ENCODE results near the gene C1GALT1.

Gene C1GALT1

GRCh38 chr7:7180725-7181449 lies 1.5 kb upstream of the C1GALT1 start:
- peak overlapping the region in 1 of 2 donors; percentile 98 for H3K27ac ChIP-seq
- DNase-seq (ENCODE audit: low spot score): no peak
- no peak for TF ChIP-seq CTCF (IDR thresholded peaks at IDR 0.05)
- H3K4me3 ChIP-seq: peak overlapping the region; percentile 98

DNA sequence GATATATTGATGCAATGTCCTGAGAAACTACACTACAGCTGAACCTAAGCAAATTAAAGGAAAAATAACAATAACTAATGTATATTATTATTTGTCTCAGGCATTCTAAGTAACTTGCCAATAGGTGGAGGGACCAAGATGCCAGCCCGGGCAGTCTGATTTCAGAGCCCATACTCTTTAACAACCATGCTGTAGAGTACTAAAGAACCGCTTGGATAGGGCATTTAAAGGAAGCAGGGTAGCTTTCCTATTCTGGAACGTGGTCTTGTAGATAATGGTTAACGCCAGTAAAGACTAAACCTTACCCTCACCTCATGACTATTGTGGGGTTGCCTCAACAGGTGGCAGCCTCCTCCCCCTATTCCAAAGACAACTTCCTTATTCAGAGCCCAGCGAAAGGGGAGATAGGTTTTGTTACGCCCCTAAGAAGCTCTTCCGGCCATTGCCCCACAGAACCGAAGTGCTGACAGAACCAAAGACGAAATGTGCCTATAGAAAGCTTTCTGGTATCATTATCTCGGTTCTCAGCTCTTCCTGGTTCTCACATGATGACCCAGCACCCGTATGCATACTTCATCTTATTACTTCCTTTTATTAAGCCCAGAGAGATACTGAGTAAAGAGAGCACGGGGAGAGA lies 707 bp upstream of the C1GALT1 start:
- no peak for TF ChIP-seq CTCF (IDR thresholded peaks at IDR 0.05)
- no peak for DNase-seq (ENCODE audit: low spot score)
- Histone ChIP-seq H3K4me3 (peak overlapping the region; percentile 98), H3K27ac (peak overlapping the region; percentile 86 to 98)

DNA sequence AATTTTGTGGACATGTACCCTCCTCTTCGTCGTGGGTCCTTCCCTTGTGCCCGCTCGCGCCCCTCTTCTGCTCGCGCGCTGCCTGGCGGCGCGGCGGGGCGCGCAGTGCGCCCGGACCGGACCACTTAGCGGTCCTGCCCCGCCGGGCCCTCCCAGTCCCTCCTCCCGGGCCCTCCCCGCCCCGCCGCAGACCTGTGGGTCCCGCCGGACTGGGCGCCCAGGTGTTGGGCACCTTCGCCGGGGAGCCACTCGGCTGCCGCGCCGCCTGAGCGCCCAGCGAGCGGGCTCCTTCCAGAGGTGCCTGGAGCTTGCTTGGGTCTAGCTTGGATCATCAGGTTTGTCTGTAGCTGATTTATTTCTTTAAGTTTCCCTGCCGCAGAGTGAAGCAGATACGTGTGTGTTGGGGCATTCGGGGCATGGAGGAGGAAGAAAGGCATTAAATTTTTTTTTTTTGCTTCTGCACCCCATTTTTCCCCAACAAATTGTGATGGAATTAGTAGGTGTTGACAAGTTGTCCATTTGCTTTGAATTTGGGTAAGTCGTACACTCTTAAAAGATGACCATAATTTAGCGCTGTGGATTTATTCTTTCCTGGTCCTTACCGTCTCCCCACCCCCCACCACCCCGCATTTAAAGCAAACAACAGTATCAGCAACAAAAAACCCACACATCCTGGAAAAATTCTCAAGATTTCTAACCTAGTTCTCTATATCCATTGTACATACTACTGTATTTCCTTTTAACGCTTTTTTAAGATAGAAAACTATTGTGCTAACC lies 905 bp downstream of the C1GALT1 start:
- peak overlapping the region; percentile 86 to 98 for H3K27ac ChIP-seq
- no peak for DNase-seq (ENCODE audit: low spot score)

DNA sequence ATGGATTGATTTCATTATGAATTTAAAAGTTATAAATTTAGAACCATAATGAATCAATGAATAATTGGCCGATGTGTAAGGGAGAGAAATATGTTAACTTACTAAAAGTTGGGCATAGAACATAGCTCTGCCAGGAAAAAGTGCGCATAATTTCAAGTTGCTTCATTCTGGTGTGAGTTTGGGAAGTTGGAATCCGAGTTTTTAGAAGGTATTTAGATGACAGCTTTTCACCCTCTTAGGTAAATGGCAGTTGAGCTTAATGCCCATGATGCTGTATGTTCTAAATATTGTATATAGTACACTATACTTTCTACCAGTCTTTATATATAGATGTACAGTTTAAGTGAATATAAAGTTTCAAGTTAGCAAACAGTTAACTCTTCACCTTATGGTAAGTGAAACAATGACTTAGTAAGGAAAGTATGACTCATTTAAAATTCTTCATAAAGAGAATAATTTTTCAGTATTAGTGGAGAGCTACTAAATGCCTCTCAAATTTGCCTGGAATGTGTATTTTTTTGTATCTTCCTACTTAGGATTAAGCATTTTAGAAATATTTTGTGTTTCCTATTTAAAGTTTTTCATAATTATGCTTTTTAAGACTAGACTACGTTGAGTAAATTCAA lies 1.6 kb downstream of the C1GALT1 start:
- no peak for DNase-seq (ENCODE audit: low spot score)
- peak overlapping the region; percentile 98 for H3K4me3 ChIP-seq
- H3K27ac ChIP-seq: no peak overlapping the region
- TF ChIP-seq CTCF (IDR thresholded peaks at IDR 0.05): no peak

More for the DNA sequence above, 905 bp downstream of the C1GALT1 start:
- peak overlapping the region; percentile 98 for H3K4me3 ChIP-seq
- no peak for TF ChIP-seq CTCF (IDR thresholded peaks at IDR 0.05)

DNA sequence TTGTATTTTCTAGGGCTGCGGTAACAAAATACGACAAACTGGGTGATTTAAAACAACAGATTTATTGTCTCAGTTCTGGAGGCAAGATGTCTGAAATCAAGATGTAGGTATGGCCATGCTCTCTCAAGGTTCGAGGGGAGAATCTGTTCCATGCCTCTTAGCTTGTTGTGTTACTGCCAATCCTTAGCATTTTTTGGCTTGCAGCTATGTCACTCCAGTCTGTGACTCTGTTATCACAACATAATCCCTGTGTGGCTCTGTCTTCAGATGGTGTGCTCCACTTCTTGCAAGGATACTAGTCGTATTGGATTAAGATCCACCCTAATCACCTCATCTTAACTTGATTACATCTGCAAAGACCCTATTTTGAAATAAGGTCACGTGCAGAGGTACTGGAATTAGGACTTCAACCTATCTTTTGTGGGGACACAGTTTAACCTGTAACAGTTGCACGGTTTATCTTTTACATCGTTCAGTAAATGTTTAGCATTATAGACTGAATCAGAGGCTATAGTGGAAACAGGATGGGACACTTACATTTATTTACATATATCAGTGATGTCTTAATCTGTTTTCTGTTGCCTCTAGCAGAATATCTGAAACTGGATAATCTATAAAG lies 3.1 kb downstream of the C1GALT1 start:
- no peak for TF ChIP-seq CTCF (IDR thresholded peaks at IDR 0.05)
- H3K27ac ChIP-seq: no peak overlapping the region
- no peak for DNase-seq (ENCODE audit: low spot score)
- H3K4me3 ChIP-seq: no peak overlapping the region

DNA sequence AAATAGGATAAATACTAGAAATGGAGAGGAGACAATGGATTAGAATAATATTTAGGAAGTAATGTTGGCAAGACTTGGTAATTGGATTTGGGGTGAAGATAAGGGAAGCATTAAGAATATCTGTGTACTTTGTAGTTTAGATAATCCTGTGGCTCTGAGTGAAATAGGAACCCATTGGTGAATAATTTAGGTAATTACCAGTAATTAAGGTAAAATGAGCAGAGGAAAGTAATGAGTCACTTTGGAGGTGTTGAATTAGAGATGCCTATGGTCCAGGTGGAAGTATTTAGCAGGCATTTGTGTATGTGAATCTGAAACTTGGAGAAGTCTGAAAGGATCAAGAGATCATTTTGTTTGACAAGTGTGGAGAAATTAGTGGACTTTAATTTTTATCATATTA lies 5.7 kb downstream of the C1GALT1 start:
- no peak for TF ChIP-seq CTCF (IDR thresholded peaks at IDR 0.05)
- no peak for DNase-seq (ENCODE audit: low spot score)
- Histone ChIP-seq H3K4me3 (no peak overlapping the region), H3K27ac (no peak overlapping the region)
